D721Med (cell line): ENCODE measurements around the gene DUSP2.

ENCODE experiments used
- DNase-seq: peaks from one replicate; pipeline ENCODE4 v3.0.0; 2011; ENCODE audit warnings: low spot score; ENCODE audit not compliant: insufficient read length
- FAIRE-seq: peaks from 2 replicates; lab custom pipeline; 2011; peaks lifted over from hg19 to GRCh38; lab: Jason Lieb, UNC
- CTCF ChIP-seq: IDR thresholded peaks from 2 replicates; pipeline ENCODE4 v1.5.1; 2012; ENCODE audit warnings: mild to moderate bottlenecking, control low read depth; ENCODE audit not compliant: insufficient read depth; ENCODE audit errors: missing control alignments

Gene DUSP2

DNA sequence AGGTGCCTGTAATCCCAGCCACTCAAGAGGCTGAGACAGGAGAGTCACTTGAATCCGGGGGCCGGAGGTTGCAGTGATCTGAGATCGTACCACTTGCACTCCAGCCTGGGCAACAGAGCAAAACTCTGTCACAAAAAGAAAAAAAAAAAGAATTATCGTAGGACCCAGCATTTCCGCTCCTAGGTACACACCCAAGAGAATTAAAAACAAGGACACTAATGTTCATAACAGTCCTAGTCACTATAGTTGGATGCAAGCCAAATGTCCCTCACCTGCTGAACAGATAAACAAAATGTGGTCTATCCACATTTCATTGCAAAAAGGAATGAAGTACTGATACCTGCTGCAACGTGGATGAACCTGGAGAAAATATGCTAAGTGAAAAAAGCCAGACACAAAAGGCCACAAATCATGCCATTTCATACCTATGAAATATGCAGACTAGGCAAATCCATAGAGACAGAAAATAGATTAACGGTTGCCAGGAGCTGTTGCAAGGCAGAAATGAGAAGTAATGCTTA, 50.1 kb downstream of the DUSP2 start:
- DNase-seq (no peak), FAIRE-seq (no peak)
- no peak for TF ChIP-seq CTCF

- no peak for FAIRE-seq
- TF ChIP-seq CTCF: no peak
- no peak for DNase-seq
Observed at GRCh38 chr2:96093528-96093927, 51.7 kb downstream of the DUSP2 start.
